ENCODE results near the gene MTHFD2. TPM values are rescaled to one million over a fixed set of nuclear protein-coding genes. Genes with fewer than 3 reads are reported as not detected.

Gene MTHFD2
- total RNA-seq, 4 donors from 2014 or later, result 13.2 to 57.7 (median 25.7) TPM

DNA sequence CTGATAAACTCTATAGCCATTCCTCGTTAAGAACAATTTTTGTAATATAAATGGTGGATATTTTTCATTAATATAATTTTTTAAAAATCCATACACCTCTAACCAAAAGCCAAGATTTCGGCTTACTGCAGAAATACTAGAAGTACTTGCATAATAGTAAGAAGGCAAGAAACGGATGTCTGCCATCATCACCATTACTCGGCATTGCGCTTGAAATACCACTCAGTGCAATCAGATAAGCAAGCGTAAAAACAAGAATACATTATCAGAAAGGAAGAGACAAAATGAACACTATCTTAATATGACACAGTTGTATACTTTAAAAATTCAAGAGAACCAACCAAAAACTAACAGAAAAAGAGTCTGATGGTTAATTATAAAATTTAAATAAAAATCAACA lies 35.5 kb upstream of the MTHFD2 start:
- TF ChIP-seq, protein P1, sequence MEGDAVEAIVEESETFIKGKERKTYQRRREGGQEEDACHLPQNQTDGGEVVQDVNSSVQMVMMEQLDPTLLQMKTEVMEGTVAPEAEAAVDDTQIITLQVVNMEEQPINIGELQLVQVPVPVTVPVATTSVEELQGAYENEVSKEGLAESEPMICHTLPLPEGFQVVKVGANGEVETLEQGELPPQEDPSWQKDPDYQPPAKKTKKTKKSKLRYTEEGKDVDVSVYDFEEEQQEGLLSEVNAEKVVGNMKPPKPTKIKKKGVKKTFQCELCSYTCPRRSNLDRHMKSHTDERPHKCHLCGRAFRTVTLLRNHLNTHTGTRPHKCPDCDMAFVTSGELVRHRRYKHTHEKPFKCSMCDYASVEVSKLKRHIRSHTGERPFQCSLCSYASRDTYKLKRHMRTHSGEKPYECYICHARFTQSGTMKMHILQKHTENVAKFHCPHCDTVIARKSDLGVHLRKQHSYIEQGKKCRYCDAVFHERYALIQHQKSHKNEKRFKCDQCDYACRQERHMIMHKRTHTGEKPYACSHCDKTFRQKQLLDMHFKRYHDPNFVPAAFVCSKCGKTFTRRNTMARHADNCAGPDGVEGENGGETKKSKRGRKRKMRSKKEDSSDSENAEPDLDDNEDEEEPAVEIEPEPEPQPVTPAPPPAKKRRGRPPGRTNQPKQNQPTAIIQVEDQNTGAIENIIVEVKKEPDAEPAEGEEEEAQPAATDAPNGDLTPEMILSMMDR (IDR thresholded peaks at IDR 0.05), result no peak
- no peak for TF ChIP-seq EP300 (IDR thresholded peaks at IDR 0.05)
- no peak for TF ChIP-seq POLR2A (IDR thresholded peaks at IDR 0.05)
- WGBS, 2 donors, result 93 to 96% methylated on average over 6 of the region's 6 CpGs
- Histone ChIP-seq H3K9me3 (peaks cover 0 to 9% (median 0%) of the 10 kb centered on the region in 4 donors), H3K4me1 (no peaks in the 10 kb centered on the region), H3K27me3 (no peaks in the 10 kb centered on the region), H3K4me3 (no peak overlapping the region), H3K36me3 (peaks cover 14 to 96% (median 42%) of the 10 kb centered on the region in 3 donors), H3K27ac (no peak overlapping the region)
- no peak for DNase-seq (ENCODE audit: low spot score in 2 of 2)

DNA sequence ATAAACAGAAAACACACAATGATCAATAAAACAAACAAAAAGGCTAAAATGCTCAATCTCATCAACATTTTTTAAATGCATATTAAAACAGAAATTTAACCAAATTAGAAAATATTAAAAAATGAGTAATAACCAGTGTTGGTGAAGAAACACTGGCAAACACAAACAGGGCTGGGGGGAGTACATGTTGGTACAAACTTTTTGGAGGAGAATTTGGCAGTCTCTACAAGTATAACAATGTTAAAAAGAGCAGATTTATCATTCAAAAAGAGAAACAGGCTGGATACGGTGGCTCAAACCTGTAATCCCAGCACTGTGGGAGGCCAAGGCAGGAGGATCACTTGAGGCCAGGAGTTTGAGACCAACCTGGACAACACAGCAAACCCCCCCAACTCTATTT lies 33.7 kb upstream of the MTHFD2 start:
- DNase-seq (ENCODE audit: low spot score in 2 of 2), result no peak
- Histone ChIP-seq H3K4me3 (no peak overlapping the region), H3K27ac (no peak overlapping the region), H3K4me1 (no peaks in the 10 kb centered on the region), H3K9me3 (peaks cover 0 to 9% (median 0%) of the 10 kb centered on the region in 4 donors), H3K27me3 (no peaks in the 10 kb centered on the region), H3K36me3 (peaks cover 14 to 96% (median 37%) of the 10 kb centered on the region in 3 donors)
- WGBS, 2 donors, result 94 to 100% methylated on average over 1 of the region's 1 CpG
- no peak for TF ChIP-seq POLR2A (IDR thresholded peaks at IDR 0.05)
- no peak for TF ChIP-seq EP300 (IDR thresholded peaks at IDR 0.05)
- TF ChIP-seq, protein P1 (IDR thresholded peaks at IDR 0.05), result no peak

DNA sequence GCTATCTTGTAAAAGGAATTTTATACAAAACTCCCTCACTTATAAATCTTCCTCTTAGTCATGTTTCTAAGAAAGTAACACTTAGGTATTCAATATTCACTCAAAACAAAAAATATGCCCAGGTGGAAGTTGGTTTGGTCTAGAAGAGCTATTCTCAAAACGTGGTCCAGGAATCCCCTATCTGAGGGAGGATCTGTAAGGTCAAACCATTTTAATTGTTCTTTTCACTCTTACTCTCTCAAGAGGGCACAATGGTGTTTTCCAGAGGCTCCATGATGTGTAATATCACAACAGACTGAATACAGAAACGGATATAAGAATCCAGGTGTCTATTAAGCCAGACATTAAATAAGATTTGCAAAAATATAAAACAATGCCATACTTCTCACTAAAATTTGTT lies 29.7 kb upstream of the MTHFD2 start:
- Histone ChIP-seq H3K4me1 (peaks cover 0 to 5% (median 0%) of the 10 kb centered on the region in 4 donors), H3K36me3 (peaks cover 7 to 82% (median 45%) of the 10 kb centered on the region in 3 donors), H3K27ac (no peak overlapping the region), H3K27me3 (no peaks in the 10 kb centered on the region), H3K4me3 (no peak overlapping the region), H3K9me3 (peaks cover 0 to 9% (median 0%) of the 10 kb centered on the region in 4 donors)
- no peak for TF ChIP-seq EP300 (IDR thresholded peaks at IDR 0.05)
- TF ChIP-seq POLR2A (IDR thresholded peaks at IDR 0.05), result no peak
- TF ChIP-seq, protein P1 (IDR thresholded peaks at IDR 0.05), result no peak
- 65 to 71% methylated on average over 2 of the region's 2 CpGs for WGBS, 2 donors
- DNase-seq (ENCODE audit: low spot score in 2 of 2), result no peak

DNA sequence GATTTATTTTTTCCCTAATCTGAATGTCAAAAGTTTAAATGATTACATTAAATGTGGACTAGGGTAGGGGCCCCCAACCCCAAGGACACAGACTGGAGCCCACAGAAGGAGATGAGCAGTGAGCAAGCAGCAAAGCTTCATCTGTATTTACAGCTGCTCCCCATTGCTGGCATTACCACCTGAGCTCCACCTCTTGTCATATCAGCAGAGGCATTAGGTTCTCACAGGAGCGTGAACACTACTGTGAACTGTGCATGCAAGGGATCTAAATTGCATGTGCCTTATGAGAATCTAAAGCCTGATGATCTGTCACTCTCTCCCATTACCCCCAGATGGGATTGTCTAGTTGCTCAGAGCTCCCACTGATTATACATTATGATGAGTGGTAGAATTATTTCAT lies 23.5 kb upstream of the MTHFD2 start:
- TF ChIP-seq EP300 (IDR thresholded peaks at IDR 0.05) (no peak), POLR2A (IDR thresholded peaks at IDR 0.05) (no peak)
- TF ChIP-seq, protein P1 (IDR thresholded peaks at IDR 0.05), result no peak

DNA sequence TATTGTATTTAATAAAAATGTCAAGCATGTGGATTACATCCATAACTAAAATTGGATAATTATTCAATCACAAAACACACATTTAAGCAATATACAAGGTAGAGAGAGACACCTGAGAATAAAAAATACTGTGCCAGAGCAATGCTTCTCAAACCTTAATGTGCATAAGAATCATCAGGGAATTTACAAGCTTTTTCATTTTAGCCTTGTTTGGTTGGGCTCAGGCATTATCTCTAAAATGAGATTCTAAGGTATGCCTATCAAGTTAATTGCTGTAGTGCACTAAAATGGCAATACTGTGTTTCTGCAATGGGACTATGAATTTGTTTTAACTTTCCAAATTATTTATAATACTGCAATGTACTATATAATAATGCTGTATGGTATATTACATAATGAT lies 20.7 kb upstream of the MTHFD2 start:
- DNase-seq (ENCODE audit: low spot score in 2 of 2), result no peak
- Histone ChIP-seq H3K27ac (peak overlapping the region; percentile 68 to 99 (median 90)), H3K4me3 (peak overlapping the region; percentile 78 to 99 (median 96)), H3K27me3 (no peaks in the 10 kb centered on the region), H3K9me3 (no peaks in the 10 kb centered on the region), H3K36me3 (no peaks in the 10 kb centered on the region), H3K4me1 (peaks cover 0 to 41% (median 19%) of the 10 kb centered on the region in 4 donors)
- no peak for TF ChIP-seq POLR2A (IDR thresholded peaks at IDR 0.05)
- TF ChIP-seq, protein P1 (IDR thresholded peaks at IDR 0.05), result no peak
- TF ChIP-seq EP300 (IDR thresholded peaks at IDR 0.05), result no peak

More for the DNA sequence above, 23.5 kb upstream of the MTHFD2 start:
- no peaks in the 10 kb centered on the region for H3K9me3 ChIP-seq
- H3K36me3 ChIP-seq, result peaks cover 0 to 22% (median 16%) of the 10 kb centered on the region in 3 donors
- peaks cover 0 to 43% (median 19%) of the 10 kb centered on the region in 4 donors for H3K4me1 ChIP-seq
- WGBS, 2 donors, result 100% methylated on average over 1 of the region's 1 CpG
- no peak overlapping the region for H3K27ac ChIP-seq
- no peaks in the 10 kb centered on the region for H3K27me3 ChIP-seq
- H3K4me3 ChIP-seq, result no peak overlapping the region
- DNase-seq (ENCODE audit: low spot score in 2 of 2), result no peak

Data from tibial nerve (tissue), 4 donors.